Spleen (tissue), 11 donors: ENCODE results near the gene DNAJC17. TPM values are rescaled to one million over a fixed set of nuclear protein-coding genes. Genes with fewer than 3 reads are reported as not detected.

ENCODE experiments used
- DNase-seq: peaks from one replicate; pipeline ENCODE4 v3.0.0-alpha.2; 2020
- H3K27ac ChIP-seq, 8 donors: fragments of 200-600 bp; sonication (generic) in 7 of 8; 1 replicate in 4 of 8; 2 replicates in 4 of 8; pipeline versions ENCODE4 v1.5.0 to v1.8.0; 2016 to 2021; ENCODE audit warnings: inconsistent platforms in 4 of 8, mild to moderate bottlenecking in 4 of 8, moderate library complexity in 1 of 8
- H3K27me3 ChIP-seq, 7 donors: fragments of 200-600 bp; sonication (generic) in 6 of 7; replicated peaks in 1 of 7; 1 replicate in 4 of 7; 2 replicates in 3 of 7; pipeline versions ENCODE4 v1.5.0 to v1.8.0; 2016 to 2021; ENCODE audit warnings: inconsistent platforms in 3 of 7, mild to moderate bottlenecking in 1 of 7
- H3K36me3 ChIP-seq, 6 donors: fragments of 200-600 bp; sonication (generic) in 5 of 6; 1 replicate in 4 of 6; 2 replicates in 2 of 6; pipeline versions ENCODE4 v1.5.0 to v1.8.0; 2016 to 2021; ENCODE audit warnings: inconsistent platforms in 2 of 6
- H3K4me1 ChIP-seq, 6 donors: fragments of 200-600 bp; sonication (generic) in 5 of 6; 1 replicate in 3 of 6; 2 replicates in 3 of 6; pipeline versions ENCODE4 v1.5.0 to v1.8.0; 2016 to 2021; ENCODE audit warnings: inconsistent platforms in 3 of 6
- H3K4me3 ChIP-seq, 8 donors: fragments of 200-600 bp; sonication (generic) in 7 of 8; 1 replicate in 4 of 8; 2 replicates in 4 of 8; pipeline versions ENCODE4 v1.5.0 to v1.8.0; 2016 to 2021; ENCODE audit warnings: inconsistent platforms in 4 of 8, mild to moderate bottlenecking in 4 of 8, moderate library complexity in 2 of 8
- H3K9me3 ChIP-seq, 8 donors: fragments of 200-600 bp; sonication (generic) in 7 of 8; 1 replicate in 4 of 8; 2 replicates in 4 of 8; pipeline versions ENCODE4 v1.5.0 to v1.8.0; 2016 to 2021; ENCODE audit warnings: inconsistent platforms in 4 of 8
- CTCF ChIP-seq, 11 experiments: fragments of 200-600 bp in 7 of 11; fragments of 450-650 bp in 4 of 11; sonication (generic) in 4 of 11; IDR thresholded peaks in 8 of 11; conservative IDR thresholded peaks in 3 of 11; 1 replicate in 7 of 11; 2 replicates in 4 of 11; pipeline versions ENCODE4 v1.4.0 to v1.8.0; 2016 to 2021; ENCODE audit warnings: antibody characterized with exemption in 11 of 11, inconsistent platforms in 4 of 11, mild to moderate bottlenecking in 1 of 11
- POLR2A ChIP-seq, 3 donors: fragments of 450-650 bp; IDR thresholded peaks; one replicate each; pipeline ENCODE4 v1.5.1; 2017; ENCODE audit warnings: antibody characterized with exemption in 3 of 3, mild to moderate bottlenecking in 1 of 3
- POLR2AphosphoS5 ChIP-seq, 3 donors: sonication (generic); formaldehyde crosslinking; IDR thresholded peaks; one replicate each; pipeline ENCODE4 v1.5.1; 2017; ENCODE audit warnings: antibody characterized with exemption in 3 of 3
- WGBS, 5 donors: extraction: QIAGEN DNeasy Blood & Tissue Kit in 3 of 5; methylation state at CpG; one replicate each; pipeline versions ENCODE4 v1.1.5 to v1.1.7; 2013 to 2018; 5-methylcytosine and 5-hydroxymethylcytosine counted together
- intact Hi-C: fragments of 100-400 bp; cut with DNase I; formaldehyde crosslinking; loops from one replicate; pipeline ENCODE4 v1.15.0; 2023; ENCODE audit warnings: low total_unique reads
- polyA plus RNA-seq, 3 donors: library from polyadenylated mRNA; stranded (reverse); fragments of 200-250 nt; gene quantifications; one replicate each; pipeline ENCODE4 v1.2.1, GENCODE V29; 2013
- total RNA-seq, 7 donors: library from RNA; depleted of rRNA in 3 of 7; stranded (reverse); fragments of >200 nt in 3 of 7; fragmentation: NEBNext Ultra II Directional in 4 of 7; extraction: Animal tissue kit (Norgen Biotek cat#: 25700) in 4 of 7; gene quantifications; one replicate each; pipeline versions ENCODE4 v1.1.0 to v1.2.1, GENCODE V29; 2016 to 2021
- donor health status: healthy with polysubstance abuse.
- donor health status: DM: no; HTN: no; CAD: no; lungs with moderate emphysema.
- donor health status: DM: no; HTN: no; CAD: no.
- donor health status: Bipolar disorder and iron deficiency.
- donor health status: healthy.
- donor health status: DM: no; HTN: no; CAD: no.
- donor health status: DM: yes; HTN: yes; CAD: no.

DNAJC17 gene
- total and polyA plus RNA-seq, 10 donors = 16.2 to 61.5 (median 44.7) TPM

GRCh38 chr15:40843885-40844695 lies 36.8 kb upstream of the DNAJC17 start, which contains the start of gene SPINT1:
Gene SPINT1, plus strand, starts transcription at chr15:40844048. Its CDS starts 507 bp downstream, at chr15:40844555.
- no peaks in the 10 kb centered on the region for H3K9me3 ChIP-seq
- peak; percentile 87 for DNase-seq
- H3K27me3 ChIP-seq = peaks cover 0 to 29% (median 16%) of the 10 kb centered on the region in 7 donors
- TF ChIP-seq POLR2AphosphoS5 (IDR thresholded peaks at IDR 0.05) (peak in 2 of 3 donors; percentile 18 to 29), POLR2A (IDR thresholded peaks at IDR 0.05) (no peak)
- 0 to 1% (median 0%) methylated on average over 44 to 89 of the region's 89 CpGs for WGBS, 5 donors
- peak within 1 kb of the TSS; percentile 66 to 96 (median 74) for H3K4me3 ChIP-seq
- peak within 1 kb of the TSS in 3 of 8 donors; percentile 15 to 46 (median 35) for H3K27ac ChIP-seq
- intact Hi-C loops = no loop called here
- peaks cover 17 to 50% (median 46%) of the 10 kb centered on the region in 6 donors for H3K4me1 ChIP-seq
- H3K36me3 ChIP-seq = no peaks in the 10 kb centered on the region

GRCh38 chr15:40843261-40843884 lies 36.1 kb upstream of the DNAJC17 start:
- H3K27ac ChIP-seq = peak overlapping the region in 2 of 8 donors; percentile 35 to 46
- 24 to 78% (median 33%) methylated on average over 13 to 34 of the region's 34 CpGs for WGBS, 5 donors
- peak; percentile 71 for DNase-seq
- no peak for TF ChIP-seq POLR2AphosphoS5 (IDR thresholded peaks at IDR 0.05)
- no peak for TF ChIP-seq CTCF (IDR thresholded peaks at IDR 0.05 in 8 of 11, conservative IDR thresholded peaks at IDR 0.05 in 3 of 11)
- TF ChIP-seq POLR2A (IDR thresholded peaks at IDR 0.05) = no peak
- peak overlapping the region; percentile 66 to 96 (median 74) for H3K4me3 ChIP-seq
- intact Hi-C loops = no loop called here
- H3K36me3 ChIP-seq = no peaks in the 10 kb centered on the region
- H3K9me3 ChIP-seq = no peaks in the 10 kb centered on the region
- peaks cover 17 to 50% (median 46%) of the 10 kb centered on the region in 6 donors for H3K4me1 ChIP-seq
- peaks cover 0 to 29% (median 16%) of the 10 kb centered on the region in 7 donors for H3K27me3 ChIP-seq

GRCh38 chr15:40841741-40842140 lies 34.5 kb upstream of the DNAJC17 start:
- intact Hi-C loops = no loop called here
- H3K4me3 ChIP-seq = no peak overlapping the region
- peaks cover 15 to 38% (median 33%) of the 10 kb centered on the region in 6 donors for H3K4me1 ChIP-seq
- no peaks in the 10 kb centered on the region for H3K9me3 ChIP-seq
- no peak for DNase-seq
- no peaks in the 10 kb centered on the region for H3K36me3 ChIP-seq
- whole genome bisulfite sequencing, 5 donors = 72 to 86% (median 80%) methylated on average over 2 of the region's 2 CpGs
- no peak overlapping the region for H3K27ac ChIP-seq
- peaks cover 0 to 29% (median 16%) of the 10 kb centered on the region in 7 donors for H3K27me3 ChIP-seq
- no peak for TF ChIP-seq POLR2AphosphoS5 (IDR thresholded peaks at IDR 0.05)
- TF ChIP-seq CTCF (IDR thresholded peaks at IDR 0.05 in 8 of 11, conservative IDR thresholded peaks at IDR 0.05 in 3 of 11) = no peak
- no peak for TF ChIP-seq POLR2A (IDR thresholded peaks at IDR 0.05)

- 82 to 93% (median 88%) methylated on average over 5 of the region's 5 CpGs for WGBS, 5 donors
- DNase-seq = peak; percentile 9
- Histone ChIP-seq H3K9me3 (no peaks in the 10 kb centered on the region), H3K27ac (no peak overlapping the region), H3K4me3 (no peak overlapping the region), H3K27me3 (peaks cover 0 to 11% (median 6%) of the 10 kb centered on the region in 7 donors), H3K36me3 (no peaks in the 10 kb centered on the region), H3K4me1 (peaks cover 0 to 8% (median 4%) of the 10 kb centered on the region in 6 donors)
- no peak for TF ChIP-seq CTCF (IDR thresholded peaks at IDR 0.05 in 8 of 11, conservative IDR thresholded peaks at IDR 0.05 in 3 of 11)
- no peak for TF ChIP-seq POLR2AphosphoS5 (IDR thresholded peaks at IDR 0.05)
- TF ChIP-seq POLR2A (IDR thresholded peaks at IDR 0.05) = no peak
- intact Hi-C loops = no loop called here
Measured at GRCh38 chr15:40838756-40839155, 31.5 kb upstream of the DNAJC17 start.
